Measurements from ENCODE around the gene EDEM2.

The EDEM2 gene

DNA sequence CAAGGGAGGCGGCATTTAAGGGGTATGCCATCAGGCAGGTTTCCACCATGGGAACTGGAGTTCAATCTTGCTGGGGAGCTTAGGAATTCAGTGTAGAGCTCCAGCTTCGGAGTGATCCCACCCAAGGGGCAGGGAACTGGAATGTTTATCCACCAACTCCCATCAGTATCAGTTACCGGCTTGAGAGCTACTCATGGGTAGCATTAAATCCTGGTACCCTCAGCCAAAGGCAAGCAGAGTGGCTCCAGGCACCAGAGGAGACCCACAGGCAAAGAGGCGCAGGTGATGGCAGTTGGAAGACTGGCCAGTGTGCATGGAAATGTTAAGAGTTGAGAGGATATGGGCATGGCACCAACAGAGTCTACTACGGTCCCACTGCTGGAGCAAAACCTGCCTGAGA lies 14.1 kb downstream of the EDEM2 start:
- TF ChIP-seq, protein P1, sequence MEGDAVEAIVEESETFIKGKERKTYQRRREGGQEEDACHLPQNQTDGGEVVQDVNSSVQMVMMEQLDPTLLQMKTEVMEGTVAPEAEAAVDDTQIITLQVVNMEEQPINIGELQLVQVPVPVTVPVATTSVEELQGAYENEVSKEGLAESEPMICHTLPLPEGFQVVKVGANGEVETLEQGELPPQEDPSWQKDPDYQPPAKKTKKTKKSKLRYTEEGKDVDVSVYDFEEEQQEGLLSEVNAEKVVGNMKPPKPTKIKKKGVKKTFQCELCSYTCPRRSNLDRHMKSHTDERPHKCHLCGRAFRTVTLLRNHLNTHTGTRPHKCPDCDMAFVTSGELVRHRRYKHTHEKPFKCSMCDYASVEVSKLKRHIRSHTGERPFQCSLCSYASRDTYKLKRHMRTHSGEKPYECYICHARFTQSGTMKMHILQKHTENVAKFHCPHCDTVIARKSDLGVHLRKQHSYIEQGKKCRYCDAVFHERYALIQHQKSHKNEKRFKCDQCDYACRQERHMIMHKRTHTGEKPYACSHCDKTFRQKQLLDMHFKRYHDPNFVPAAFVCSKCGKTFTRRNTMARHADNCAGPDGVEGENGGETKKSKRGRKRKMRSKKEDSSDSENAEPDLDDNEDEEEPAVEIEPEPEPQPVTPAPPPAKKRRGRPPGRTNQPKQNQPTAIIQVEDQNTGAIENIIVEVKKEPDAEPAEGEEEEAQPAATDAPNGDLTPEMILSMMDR (IDR thresholded peaks at IDR 0.05; ENCODE audit: borderline replicate concordance, insufficient read depth, low read depth, low read length): no peak
- H3K4me3 ChIP-seq (ENCODE audit: low read depth, low read length): no peak overlapping the region

DNA sequence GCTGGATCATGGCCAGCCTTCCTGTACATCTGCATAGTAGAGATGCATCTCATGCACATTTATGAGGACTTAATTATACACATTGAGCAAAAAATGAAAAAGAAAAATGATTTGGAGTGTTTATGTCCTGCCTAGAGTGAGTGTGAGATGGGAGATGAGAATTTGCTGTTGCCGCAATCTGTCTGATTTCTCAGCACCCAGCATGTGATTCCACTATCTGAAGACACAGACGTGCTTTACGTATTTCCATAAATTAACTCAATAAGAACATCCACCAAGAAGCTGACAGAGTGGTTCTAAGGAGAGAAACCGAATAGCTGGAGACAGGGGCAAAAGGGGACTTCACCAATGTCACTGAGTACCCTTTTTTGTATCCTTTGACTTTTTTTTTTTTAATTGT lies 15.2 kb downstream of the EDEM2 start:
- H3K4me3 ChIP-seq (ENCODE audit: low read depth, low read length): no peak overlapping the region
- TF ChIP-seq, protein P1 (IDR thresholded peaks at IDR 0.05; ENCODE audit: borderline replicate concordance, insufficient read depth, low read depth, low read length): no peak

DNA sequence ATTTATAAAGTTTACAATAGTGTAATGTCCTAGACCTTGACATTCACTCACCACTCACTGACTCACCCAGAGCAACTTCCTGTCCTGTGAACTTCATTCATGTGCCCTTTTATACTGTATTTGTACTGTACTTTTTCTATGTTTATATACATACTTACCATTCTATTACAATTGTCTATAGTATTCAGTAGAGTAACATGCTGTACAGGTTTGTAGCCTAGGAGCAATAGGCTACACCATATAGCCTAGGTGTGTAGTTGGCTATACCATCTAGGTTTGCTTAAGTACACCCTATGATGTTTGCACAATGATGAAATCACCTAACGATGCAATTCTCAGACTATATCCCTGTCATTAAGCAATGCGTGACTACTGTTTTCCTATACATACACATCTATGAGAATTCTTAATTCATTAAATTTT lies 17.5 kb downstream of the EDEM2 start:
- H3K4me3 ChIP-seq (ENCODE audit: low read depth, low read length): no peak overlapping the region
- TF ChIP-seq, protein P1 (IDR thresholded peaks at IDR 0.05; ENCODE audit: borderline replicate concordance, insufficient read depth, low read depth, low read length): no peak

DNA sequence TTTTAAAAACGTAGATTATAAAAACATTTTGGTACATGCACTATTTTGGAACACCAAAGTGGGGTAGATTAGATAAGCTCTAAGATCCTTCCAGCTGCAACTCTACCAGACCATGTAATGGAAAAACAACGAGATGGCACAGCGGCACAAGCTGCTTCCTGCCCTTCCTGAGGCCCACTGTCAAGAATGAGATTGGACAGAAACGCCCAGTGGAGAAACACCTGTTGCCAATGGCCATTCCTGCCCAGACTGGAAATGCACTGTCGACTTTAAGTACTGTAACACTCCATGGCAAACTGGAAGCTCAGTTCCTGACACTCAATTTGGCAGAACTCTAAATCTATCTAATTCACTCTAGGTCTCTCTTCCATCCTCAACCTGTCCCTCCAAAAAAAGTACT lies 21.4 kb downstream of the EDEM2 start:
- no peak overlapping the region for H3K4me3 ChIP-seq (ENCODE audit: low read depth, low read length)

DNA sequence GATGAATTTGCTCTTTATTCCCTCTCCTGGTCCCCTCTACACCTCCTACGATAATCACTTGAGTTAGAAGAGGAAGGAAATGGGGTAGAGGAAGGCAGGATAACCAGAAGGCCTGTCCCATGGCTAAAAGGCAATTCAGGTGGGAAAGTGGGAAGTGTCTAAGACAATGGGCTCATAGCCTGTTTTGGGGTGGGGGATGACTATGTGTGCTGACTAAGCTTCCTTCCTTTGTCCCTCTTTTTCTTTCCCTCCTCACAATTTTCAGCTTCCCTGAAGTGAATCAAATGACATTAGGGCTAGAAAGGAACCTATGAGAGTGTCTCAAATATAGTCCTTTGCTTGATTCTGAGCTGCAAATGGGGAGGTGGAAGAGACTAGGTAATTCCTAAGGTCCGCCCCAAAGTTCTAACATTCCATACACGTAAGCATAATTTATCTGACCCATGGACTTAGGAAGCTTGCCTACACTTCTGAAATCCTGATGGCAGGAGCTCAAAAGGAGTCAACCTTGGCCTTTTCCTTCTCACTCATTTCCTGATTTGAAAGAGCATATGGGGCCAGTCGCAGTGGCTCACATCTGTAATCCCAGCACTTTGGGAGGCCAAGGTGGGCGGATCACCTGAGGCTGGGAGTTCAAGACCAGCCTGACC lies 24.3 kb downstream of the EDEM2 start:
- TF ChIP-seq, protein P1 (IDR thresholded peaks at IDR 0.05; ENCODE audit: borderline replicate concordance, insufficient read depth, low read depth, low read length): no peak
- no peak overlapping the region for H3K4me3 ChIP-seq (ENCODE audit: low read depth, low read length)

More for the DNA sequence above, 21.4 kb downstream of the EDEM2 start:
- TF ChIP-seq, protein P1 (IDR thresholded peaks at IDR 0.05; ENCODE audit: borderline replicate concordance, insufficient read depth, low read depth, low read length): no peak

DNA sequence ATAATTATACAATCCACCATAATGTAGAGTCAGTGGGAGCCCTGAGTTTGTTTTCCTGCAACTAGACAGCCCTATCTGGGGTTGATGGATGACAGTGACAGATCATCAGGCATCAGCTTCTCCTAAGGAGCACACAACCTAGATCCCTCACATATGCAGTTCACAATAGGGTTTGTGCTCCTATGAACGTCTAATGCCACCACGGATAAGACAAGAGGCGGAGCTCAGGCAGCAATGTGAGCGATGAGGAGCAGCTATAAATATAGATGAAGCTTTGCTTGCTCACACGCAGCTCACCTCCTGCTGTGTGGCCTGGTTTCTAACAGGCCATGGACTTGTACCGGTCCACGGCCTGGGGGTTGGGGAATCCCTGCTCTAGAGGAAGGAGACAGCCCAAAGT lies 25.9 kb downstream of the EDEM2 start:
- no peak overlapping the region for H3K4me3 ChIP-seq (ENCODE audit: low read depth, low read length)

More for the DNA sequence above, 25.9 kb downstream of the EDEM2 start:
- TF ChIP-seq, protein P1 (IDR thresholded peaks at IDR 0.05; ENCODE audit: borderline replicate concordance, insufficient read depth, low read depth, low read length): no peak

Measured in GM12875 (cell line).